Omental fat pad (tissue), 4 donors: ENCODE measurements around the gene NUDT3. TPM values are rescaled to one million over a fixed set of nuclear protein-coding genes. Genes with fewer than 3 reads are reported as not detected.

Experiments
- ATAC-seq: fragments of 150-250 bp; one replicate; pipeline ENCODE4 v1.9.1; 2016; ENCODE audit warnings: mild to moderate bottlenecking, moderate library complexity; ENCODE audit not compliant: low FRiP score
- DNase-seq: peaks from one replicate; pipeline ENCODE4 v3.0.0-alpha.2; 2019; ENCODE audit warnings: low spot score
- total RNA-seq, 4 donors: library from RNA; depleted of rRNA; stranded (reverse); fragments of >200 nt; gene quantifications; one replicate each; pipeline ENCODE4 v1.1.0, GENCODE V29; 2016
- TF ChIP-seq, protein P1 (sequence below), 3 donors: fragments of 450-650 bp; IDR thresholded peaks; one replicate each; pipeline ENCODE4 v1.5.1; 2016 to 2017; ENCODE audit warnings: antibody characterized with exemption in 3 of 3, mild to moderate bottlenecking in 3 of 3, moderate library complexity in 2 of 3

NUDT3 gene
- total RNA-seq, 4 donors from 2014 or later, result 21.3 to 46.0 (median 28.5) TPM

DNA sequence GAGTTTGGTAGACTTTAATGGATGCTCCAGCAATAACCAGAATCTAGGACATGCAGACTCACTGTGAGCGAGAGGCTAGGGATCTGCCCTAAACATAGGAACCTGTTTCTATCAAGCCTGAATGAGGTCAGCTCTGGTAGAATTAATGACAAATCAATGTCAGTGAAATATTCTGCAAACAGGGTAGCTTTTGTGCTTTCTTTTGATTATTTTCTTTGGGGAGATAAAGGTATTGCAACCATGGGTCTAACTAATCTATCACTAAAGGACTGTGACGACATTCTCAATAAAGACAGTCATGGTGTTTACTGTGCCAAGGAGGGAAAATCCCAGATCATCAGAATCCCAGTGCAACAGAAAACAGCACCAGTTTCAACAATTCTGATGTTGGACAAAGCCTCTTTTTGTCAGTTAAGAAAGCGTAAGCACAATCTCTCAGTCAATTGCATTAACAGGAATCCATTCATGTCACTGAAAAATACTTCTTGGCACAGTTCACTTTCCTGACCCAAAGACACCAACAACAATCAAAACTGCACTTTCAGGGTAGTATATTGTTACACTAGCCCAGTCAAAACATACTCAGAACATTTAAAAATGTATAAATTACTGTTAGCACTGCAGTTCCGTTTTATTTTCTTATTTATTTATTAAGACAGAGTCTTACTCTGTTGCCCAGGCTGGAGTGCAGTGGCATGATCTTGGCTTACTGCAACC, 106.9 kb downstream of the NUDT3 start:
- DNase-seq, result no peak
- ATAC-seq, result no peak
- TF ChIP-seq, protein P1, sequence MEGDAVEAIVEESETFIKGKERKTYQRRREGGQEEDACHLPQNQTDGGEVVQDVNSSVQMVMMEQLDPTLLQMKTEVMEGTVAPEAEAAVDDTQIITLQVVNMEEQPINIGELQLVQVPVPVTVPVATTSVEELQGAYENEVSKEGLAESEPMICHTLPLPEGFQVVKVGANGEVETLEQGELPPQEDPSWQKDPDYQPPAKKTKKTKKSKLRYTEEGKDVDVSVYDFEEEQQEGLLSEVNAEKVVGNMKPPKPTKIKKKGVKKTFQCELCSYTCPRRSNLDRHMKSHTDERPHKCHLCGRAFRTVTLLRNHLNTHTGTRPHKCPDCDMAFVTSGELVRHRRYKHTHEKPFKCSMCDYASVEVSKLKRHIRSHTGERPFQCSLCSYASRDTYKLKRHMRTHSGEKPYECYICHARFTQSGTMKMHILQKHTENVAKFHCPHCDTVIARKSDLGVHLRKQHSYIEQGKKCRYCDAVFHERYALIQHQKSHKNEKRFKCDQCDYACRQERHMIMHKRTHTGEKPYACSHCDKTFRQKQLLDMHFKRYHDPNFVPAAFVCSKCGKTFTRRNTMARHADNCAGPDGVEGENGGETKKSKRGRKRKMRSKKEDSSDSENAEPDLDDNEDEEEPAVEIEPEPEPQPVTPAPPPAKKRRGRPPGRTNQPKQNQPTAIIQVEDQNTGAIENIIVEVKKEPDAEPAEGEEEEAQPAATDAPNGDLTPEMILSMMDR (IDR thresholded peaks at IDR 0.05), result no peak

DNA sequence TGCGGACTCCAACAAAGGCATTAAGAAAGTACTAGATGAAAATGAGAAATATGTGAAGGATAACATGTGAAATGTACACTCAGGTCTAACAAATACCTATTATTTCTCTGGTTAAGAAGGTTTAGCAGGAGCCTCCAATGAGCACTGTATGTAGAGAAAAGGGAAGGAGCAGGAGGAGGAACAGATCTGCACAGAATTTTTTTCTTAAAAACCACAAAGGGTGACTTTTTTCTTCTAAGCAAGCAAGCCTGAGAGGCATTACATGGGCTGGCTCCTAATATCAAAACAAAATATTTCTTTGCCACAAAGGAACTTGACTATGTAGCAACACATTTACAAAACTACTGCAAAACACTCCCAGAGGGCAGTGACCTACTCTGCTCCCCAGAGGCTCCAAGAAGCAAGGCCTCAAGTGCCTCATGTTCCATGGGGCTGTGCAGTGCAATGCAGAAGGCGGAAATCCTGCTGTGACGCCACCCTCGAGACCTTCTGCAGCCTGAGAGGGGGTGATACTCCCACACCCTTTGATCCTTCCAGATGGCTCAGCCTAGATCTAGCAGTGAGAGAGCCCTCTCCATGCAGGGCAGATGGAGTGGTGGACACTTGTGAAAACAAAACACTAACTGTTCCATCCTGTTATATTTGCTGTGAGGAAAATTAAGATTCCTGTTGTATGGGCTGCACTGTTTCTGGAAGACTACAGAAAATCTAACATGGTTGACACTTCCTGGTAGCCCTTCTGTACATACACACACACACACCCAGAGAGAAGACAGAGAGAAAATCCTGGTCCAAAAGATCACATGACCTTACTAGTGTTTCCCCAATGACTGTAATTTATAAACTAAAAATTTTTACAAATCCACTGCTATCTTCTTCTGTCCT, 107.7 kb downstream of the NUDT3 start:
- TF ChIP-seq, protein P1 (IDR thresholded peaks at IDR 0.05), result no peak
- DNase-seq (no peak), ATAC-seq (peak; percentile 48)

DNA sequence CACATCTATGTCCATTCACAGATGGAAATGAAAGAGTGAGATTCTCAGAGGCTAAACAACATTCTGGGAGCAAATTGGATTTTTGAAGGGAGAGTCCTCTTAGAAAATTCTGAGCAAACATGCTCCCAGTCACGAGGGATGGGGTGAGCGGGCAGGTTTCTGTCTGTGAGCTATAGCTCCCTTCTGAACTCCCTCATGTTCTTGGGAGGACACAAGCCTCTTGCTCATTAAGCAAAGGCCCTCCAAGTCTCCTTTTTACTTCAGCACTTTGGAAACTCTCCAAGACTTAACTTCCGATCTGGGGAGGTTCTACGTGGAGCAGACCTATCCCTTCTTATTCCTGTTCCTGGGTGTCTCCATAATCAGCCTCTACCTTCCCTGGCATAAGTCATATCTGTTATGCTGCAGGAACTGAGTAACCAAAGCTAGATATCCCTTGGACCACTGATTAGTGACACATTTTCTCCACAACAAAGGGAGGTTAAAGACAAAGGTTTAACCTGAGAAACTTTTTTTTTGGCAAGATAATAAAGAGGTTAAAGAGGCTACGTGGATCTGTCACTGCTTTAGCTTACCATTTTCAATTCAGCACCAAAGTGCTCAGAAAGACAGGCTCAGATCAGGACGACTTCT, 110.7 kb downstream of the NUDT3 start:
- ATAC-seq (no peak), DNase-seq (no peak)
- TF ChIP-seq, protein P1 (IDR thresholded peaks at IDR 0.05), result no peak

DNA sequence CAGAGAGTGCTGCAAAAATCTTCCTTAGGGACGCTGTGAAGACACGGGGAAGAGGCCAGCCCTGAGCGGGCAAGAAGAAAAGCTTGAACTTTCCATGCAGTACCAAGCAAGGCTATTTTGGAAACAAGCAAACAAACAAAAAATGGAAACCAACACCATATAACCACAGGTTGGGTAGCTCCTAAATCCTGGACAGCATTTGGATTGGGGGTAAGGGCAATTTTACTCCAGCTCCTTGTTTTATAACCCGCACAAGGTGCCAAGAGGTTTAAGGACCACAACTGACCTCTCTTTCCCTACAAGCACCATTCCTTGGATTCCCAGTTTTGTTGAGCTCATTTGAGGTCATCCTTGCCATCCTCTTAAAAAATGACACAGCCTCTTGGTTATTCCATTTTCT, 112.3 kb downstream of the NUDT3 start:
- ATAC-seq (no peak), DNase-seq (no peak)
- TF ChIP-seq, protein P1 (IDR thresholded peaks at IDR 0.05), result no peak

DNA sequence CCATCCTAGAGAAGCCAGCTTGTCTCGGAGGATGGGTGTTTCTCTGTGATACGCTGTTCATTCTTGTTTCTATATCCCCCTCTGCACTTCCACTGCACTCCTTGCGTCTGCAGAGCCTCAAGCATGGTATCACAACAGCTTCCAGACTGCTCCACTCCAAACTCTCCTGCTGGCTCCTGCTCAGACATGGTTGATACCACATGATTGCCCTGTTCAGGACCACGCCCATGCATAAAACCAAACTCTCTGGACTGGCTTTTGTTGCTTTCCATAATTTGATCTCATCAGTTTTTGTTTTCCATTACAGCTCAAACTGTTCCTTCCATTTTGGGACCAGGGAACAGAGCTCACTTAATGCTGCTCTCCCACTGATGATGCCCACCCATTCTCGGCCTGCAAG, 113.6 kb downstream of the NUDT3 start:
- ATAC-seq (no peak), DNase-seq (no peak)
- TF ChIP-seq, protein P1 (IDR thresholded peaks at IDR 0.05), result no peak

DNA sequence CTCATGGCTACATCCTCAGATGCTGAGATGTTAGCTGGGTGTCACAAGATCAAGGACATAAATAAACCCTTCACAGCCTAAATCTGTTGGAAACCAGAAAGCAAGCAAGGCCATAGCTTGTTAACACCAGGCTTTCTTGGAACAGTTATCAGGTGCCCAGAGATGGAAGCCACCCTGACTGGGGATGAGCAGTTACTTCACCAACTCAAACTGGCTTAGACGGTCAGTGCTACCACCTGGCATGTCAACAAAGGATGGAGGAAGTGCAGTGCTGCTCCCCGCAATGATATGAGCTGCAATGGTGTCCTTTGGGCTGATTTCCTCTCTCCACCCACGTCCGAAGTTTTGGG, 114.7 kb downstream of the NUDT3 start:
- DNase-seq (no peak), ATAC-seq (no peak)
- TF ChIP-seq, protein P1 (IDR thresholded peaks at IDR 0.05), result no peak
